Measurements from ENCODE around the gene C1QTNF9. TPM values are rescaled to one million over a fixed set of nuclear protein-coding genes. Genes with fewer than 3 reads are reported as not detected.
A peak's percentile ranks its signal among the peaks of the same experiment; 100 is the strongest.

Gene C1QTNF9
- total and polyA plus RNA-seq, 2 of the 4 experiments (the other 2 are of a cell fraction), result 0.18 to 0.21 TPM

DNA sequence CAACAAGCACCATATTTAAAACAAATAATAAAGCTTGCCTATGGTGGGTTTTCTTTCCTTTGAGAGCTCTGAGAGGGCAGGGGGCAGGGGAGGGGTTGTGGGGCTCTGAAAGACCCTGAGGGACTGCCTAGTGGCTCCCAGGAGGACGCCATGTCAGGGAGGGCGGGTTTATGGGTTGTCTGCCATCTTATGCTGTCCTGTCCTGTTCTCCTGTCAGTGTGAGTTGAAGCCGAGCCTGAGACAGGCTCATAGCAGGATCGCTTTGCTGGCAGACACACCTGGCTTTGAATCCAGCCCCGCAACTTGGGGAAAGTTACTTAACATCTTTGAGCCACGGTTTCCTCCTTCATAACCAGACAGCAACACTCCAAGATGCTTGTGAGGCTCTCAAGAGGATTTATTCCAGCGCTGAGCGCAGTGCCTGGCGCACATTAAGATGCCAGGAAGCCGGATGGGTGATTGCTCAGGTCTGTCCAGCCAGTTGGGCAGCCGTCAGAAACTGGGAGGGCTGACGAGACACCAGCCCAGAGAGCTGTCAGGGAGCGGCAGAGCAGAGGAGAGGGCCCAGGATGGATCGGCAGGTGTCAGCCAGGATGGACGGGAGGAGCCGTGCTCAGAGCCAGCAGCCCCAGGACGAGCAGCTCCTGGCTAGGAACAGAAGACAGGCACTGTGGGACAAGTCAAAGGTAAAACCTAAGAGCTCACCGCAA is 36.8 kb upstream of the C1QTNF9 start (continued):
- TF ChIP-seq RCOR1 (IDR thresholded peaks at IDR 0.05; ENCODE audit: insufficient replicate concordance, low read length), result no peak
- TF ChIP-seq BHLHE40 (IDR thresholded peaks at IDR 0.05; ENCODE audit: low read depth, low read length), result no peak

DNA sequence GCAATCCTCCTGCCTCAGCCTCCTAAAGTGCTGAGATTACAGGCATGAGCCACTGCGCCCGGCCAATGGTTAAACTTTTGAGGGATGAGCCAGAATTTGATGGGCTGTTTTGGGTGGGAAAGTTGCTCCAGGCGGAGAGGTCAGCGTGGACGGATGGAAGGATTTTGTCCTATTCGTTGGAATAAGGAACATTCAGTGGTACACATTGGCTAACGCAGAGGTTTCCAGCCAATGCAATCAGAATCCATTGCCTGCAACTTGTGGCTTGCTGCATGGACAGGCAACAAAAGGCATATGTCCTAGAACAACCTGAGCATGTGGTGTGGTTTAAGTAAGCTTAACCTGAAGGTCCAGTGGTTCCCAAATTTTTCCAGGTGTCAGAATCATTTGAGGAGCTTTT is 35.5 kb upstream of the C1QTNF9 start:
- no peak overlapping the region for H4K5ac ChIP-seq (ENCODE audit: low read depth, low read length)
- no peak overlapping the region for H3K23ac ChIP-seq (ENCODE audit: low read depth, low read length)
- no peak overlapping the region for H4K91ac ChIP-seq (ENCODE audit: insufficient read depth, low read depth, low read length)
- BruUV-seq (replicated peaks), result no TSS peak
- H3K79me1 ChIP-seq (ENCODE audit: low read depth in 1 of 2, low read length in 2 of 2), result peaks cover 33 to 59% of the 10 kb centered on the region in 2 experiments
- H3K56ac ChIP-seq (ENCODE audit: extremely low read depth, insufficient read depth, low read length), result no peak overlapping the region
- H3K36me3 ChIP-seq (ENCODE audit: control insufficient read depth, insufficient read depth, low read length), result no peaks in the 10 kb centered on the region
- H3K4me2 ChIP-seq (ENCODE audit: low read depth, low read length), result no peak overlapping the region; the same call in 1 of the 2 replicates
- H2BK120ac ChIP-seq (ENCODE audit: low read depth, low read length), result no peak overlapping the region
- no peak overlapping the region for H3K9ac ChIP-seq (ENCODE audit: low read depth, low read length)
- no peaks in the 10 kb centered on the region for H3K27me3 ChIP-seq (ENCODE audit: control insufficient read depth, insufficient read depth, low read length)
- intact Hi-C loops (cut with micrococcal nuclease), result no loop called here
- peak overlapping the region; percentile 33; the same call in 1 of the 2 replicates for H3K27ac ChIP-seq (ENCODE audit: insufficient read depth, low read length)
- H2BK20ac ChIP-seq (ENCODE audit: low read depth, low read length), result no peak overlapping the region
- in situ Hi-C loops (cut with MboI; ENCODE audit: low sequenced_read_pairs), result no loop called here
- no peak overlapping the region for H2AK9ac ChIP-seq (replicated peaks; ENCODE audit: low read depth, low read length, poor library complexity)
- 0 out of 2 replicates have a peak, but pooled peaks cover 2% of the 10 kb centered on the region for H4K20me1 ChIP-seq (ENCODE audit: insufficient read depth, low read length)
- H4K8ac ChIP-seq (ENCODE audit: low read depth in 2 of 2, low read length in 2 of 2), result no peak overlapping the region; a peak in 1 of 4 replicates
- ChIA-PET CTCF (interaction anchor here (1.0 kb wide), 1 partner anchor 10 kb away, joined by 5 read pairs; no protein-coding TSS in a partner anchor), POLR2A (ENCODE audit: unreplicated experiment) (no interaction called here)
- DNase-seq, result no peak
- 100% methylated on average over 3 of the region's 7 CpGs; no CpG with 5 or more reads in 1 of the 2 experiments for WGBS, 2 experiments (ENCODE audit: extremely low coverage in 2 of 2, insufficient read length in 1 of 2)
- H2AK5ac ChIP-seq (ENCODE audit: low read depth, low read length), result no peak overlapping the region
- peaks cover 18% of the 10 kb centered on the region for H3K4me1 ChIP-seq (ENCODE audit: control insufficient read depth, insufficient read depth, low read length)
- H2BK15ac ChIP-seq (ENCODE audit: low read depth, low read length), result no peak overlapping the region; the same call in 2 of the 3 replicates
- peaks cover 12% of the 10 kb centered on the region; the same call in 1 of the 2 replicates for H3K9me1 ChIP-seq (ENCODE audit: insufficient read depth, low read length)
- H2BK5ac ChIP-seq (ENCODE audit: low read depth, low read length, poor library complexity, severe bottlenecking), result no peak overlapping the region
- no peaks in the 10 kb centered on the region for H3K9me3 ChIP-seq (ENCODE audit: control insufficient read depth, insufficient read depth, low read length)
- no peak overlapping the region for H3K18ac ChIP-seq (ENCODE audit: low read depth, low read length)
- H3K14ac ChIP-seq (replicated peaks; ENCODE audit: low read depth, low read length), result no peak overlapping the region
- H3K4ac ChIP-seq (ENCODE audit: low read depth, low read length), result no peak overlapping the region
- H3K4me3 ChIP-seq (ENCODE audit: insufficient read depth, low read depth, low read length), result no peak overlapping the region
- TF ChIP-seq, protein P1, sequence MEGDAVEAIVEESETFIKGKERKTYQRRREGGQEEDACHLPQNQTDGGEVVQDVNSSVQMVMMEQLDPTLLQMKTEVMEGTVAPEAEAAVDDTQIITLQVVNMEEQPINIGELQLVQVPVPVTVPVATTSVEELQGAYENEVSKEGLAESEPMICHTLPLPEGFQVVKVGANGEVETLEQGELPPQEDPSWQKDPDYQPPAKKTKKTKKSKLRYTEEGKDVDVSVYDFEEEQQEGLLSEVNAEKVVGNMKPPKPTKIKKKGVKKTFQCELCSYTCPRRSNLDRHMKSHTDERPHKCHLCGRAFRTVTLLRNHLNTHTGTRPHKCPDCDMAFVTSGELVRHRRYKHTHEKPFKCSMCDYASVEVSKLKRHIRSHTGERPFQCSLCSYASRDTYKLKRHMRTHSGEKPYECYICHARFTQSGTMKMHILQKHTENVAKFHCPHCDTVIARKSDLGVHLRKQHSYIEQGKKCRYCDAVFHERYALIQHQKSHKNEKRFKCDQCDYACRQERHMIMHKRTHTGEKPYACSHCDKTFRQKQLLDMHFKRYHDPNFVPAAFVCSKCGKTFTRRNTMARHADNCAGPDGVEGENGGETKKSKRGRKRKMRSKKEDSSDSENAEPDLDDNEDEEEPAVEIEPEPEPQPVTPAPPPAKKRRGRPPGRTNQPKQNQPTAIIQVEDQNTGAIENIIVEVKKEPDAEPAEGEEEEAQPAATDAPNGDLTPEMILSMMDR (conservative IDR thresholded peaks at IDR 0.05; ENCODE audit: low read depth, low read length), result no peak
- TF ChIP-seq CHD1 (IDR thresholded peaks at IDR 0.05; ENCODE audit: low read depth, low read length) (no peak), POLR2A (IDR thresholded peaks at IDR 0.05; ENCODE audit: low read depth, low read length) (no peak)
- dilution Hi-C loops (cut with HindIII; ENCODE audit: low sequenced_read_pairs, unreplicated experiment), result no loop called here
- H2AFZ ChIP-seq (replicated peaks; ENCODE audit: low read length, poor library complexity), result no peak overlapping the region
- no peak for ATAC-seq (ENCODE audit: low read depth)

Data from IMR-90 (cell line).